Right lobe of liver (tissue), 6 donors: ENCODE results near the gene ANTXR1. TPM values are rescaled to one million over a fixed set of nuclear protein-coding genes. Genes with fewer than 3 reads are reported as not detected.

Source experiments
- ATAC-seq, 4 donors: fragments of 200-7000 bp; cut with Tn5 transposase; one replicate each; pipeline ENCODE4 v1.9.1; 2020; ENCODE audit warnings: mild to moderate bottlenecking in 4 of 4, moderate library complexity in 4 of 4
- DNase-seq, 3 donors: peaks; one replicate each; pipeline ENCODE4 v3.0.0-alpha.2; 2020
- H3K27ac ChIP-seq, 3 donors: fragments of 200-600 bp; one replicate each; pipeline ENCODE4 v1.8.0; 2022
- H3K27me3 ChIP-seq, 2 donors: fragments of 200-600 bp; one replicate each; pipeline ENCODE4 v1.8.0; 2022
- H3K36me3 ChIP-seq, 4 donors: fragments of 200-600 bp; sonication (generic) in 1 of 4; one replicate each; pipeline versions ENCODE4 v1.5.1 to v1.8.0; 2017 to 2022; ENCODE audit warnings: control low read depth in 1 of 4
- H3K4me1 ChIP-seq, 4 donors: fragments of 200-600 bp; sonication (generic) in 1 of 4; one replicate each; pipeline versions ENCODE4 v1.5.1 to v1.8.0; 2017 to 2022; ENCODE audit warnings: control low read depth in 1 of 4
- H3K4me3 ChIP-seq, 3 donors: fragments of 200-600 bp; one replicate each; pipeline ENCODE4 v1.8.0; 2022
- H3K9me3 ChIP-seq, 4 donors: fragments of 200-600 bp; sonication (generic) in 1 of 4; one replicate each; pipeline versions ENCODE4 v1.5.1 to v1.8.0; 2017 to 2022; ENCODE audit warnings: control low read depth in 1 of 4
- POLR2A ChIP-seq: fragments of 450-650 bp; IDR thresholded peaks from one replicate; pipeline ENCODE4 v1.6.1; 2017; ENCODE audit warnings: antibody characterized with exemption, mild to moderate bottlenecking
- WGBS: methylation state at CpG from one replicate; pipeline ENCODE4 v1.1.6; 2018; ENCODE audit warnings: low coverage, low lambda C conversion rate; ENCODE audit not compliant: insufficient coverage; ENCODE audit errors: missing lambda C conversion rate; 5-methylcytosine and 5-hydroxymethylcytosine counted together
- intact Hi-C, 2 donors: fragments of 100-400 bp; cut with DNase I; formaldehyde crosslinking; loops; one replicate each; pipeline versions ENCODE4 v1.11.2 to v1.14.1; 2022
- total RNA-seq, 6 experiments: library from RNA; depleted of rRNA in 2 of 6; stranded (reverse); fragments of >200 nt in 2 of 6; fragmentation: NEBNext Ultra II Directional in 3 of 6; extraction: Animal tissue kit (Norgen Biotek cat#: 25700) in 3 of 6; gene quantifications; one replicate each; pipeline versions ENCODE4 v1.1.0 to v1.2.4, GENCODE V29; 2016 to 2023
- TF ChIP-seq, protein P1 (sequence below), 4 donors: fragments of 200-600 bp in 3 of 4; fragments of 450-650 bp in 1 of 4; IDR thresholded peaks; one replicate each; pipeline versions ENCODE4 v1.5.1 to v1.8.0; 2016 to 2022; ENCODE audit warnings: antibody characterized with exemption in 4 of 4, mild to moderate bottlenecking in 2 of 4
- donor health status: DM: no; HTN: yes; CAD: no.
- donor health status: DM: no; HTN: no; CAD: no.
- donor health status: DM: no; HTN: no; CAD: no.
- donor health status: DM: no; HTN: yes; CAD: no.
- donor health status: DM: no; HTN: yes; CAD: no.

ANTXR1 gene
- total RNA-seq, 6 experiments from 2014 or later: 1.1 to 4.1 (median 2.9) TPM

DNA sequence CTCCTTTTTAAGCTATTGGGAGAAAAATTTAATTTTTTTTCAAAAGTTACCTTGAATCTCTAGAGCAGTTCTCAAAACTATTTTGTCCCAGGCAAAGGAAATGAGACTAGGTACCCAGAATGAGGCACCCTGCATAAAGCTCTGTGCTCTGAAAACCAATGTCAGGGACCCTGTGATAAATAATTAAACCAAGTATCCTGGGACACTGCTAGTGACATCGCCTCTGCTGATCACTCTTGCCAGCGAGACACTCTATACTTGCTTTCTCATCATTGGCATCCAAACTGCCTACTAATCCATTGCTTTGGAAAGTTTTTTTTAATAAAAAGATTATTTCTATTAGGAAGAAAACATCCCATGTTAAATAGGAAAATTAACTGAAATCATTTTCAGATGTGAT is 37.1 kb upstream of the ANTXR1 start:
- 54% methylated on average over 2 of the region's 2 CpGs for WGBS
- TF ChIP-seq, protein P1, sequence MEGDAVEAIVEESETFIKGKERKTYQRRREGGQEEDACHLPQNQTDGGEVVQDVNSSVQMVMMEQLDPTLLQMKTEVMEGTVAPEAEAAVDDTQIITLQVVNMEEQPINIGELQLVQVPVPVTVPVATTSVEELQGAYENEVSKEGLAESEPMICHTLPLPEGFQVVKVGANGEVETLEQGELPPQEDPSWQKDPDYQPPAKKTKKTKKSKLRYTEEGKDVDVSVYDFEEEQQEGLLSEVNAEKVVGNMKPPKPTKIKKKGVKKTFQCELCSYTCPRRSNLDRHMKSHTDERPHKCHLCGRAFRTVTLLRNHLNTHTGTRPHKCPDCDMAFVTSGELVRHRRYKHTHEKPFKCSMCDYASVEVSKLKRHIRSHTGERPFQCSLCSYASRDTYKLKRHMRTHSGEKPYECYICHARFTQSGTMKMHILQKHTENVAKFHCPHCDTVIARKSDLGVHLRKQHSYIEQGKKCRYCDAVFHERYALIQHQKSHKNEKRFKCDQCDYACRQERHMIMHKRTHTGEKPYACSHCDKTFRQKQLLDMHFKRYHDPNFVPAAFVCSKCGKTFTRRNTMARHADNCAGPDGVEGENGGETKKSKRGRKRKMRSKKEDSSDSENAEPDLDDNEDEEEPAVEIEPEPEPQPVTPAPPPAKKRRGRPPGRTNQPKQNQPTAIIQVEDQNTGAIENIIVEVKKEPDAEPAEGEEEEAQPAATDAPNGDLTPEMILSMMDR (IDR thresholded peaks at IDR 0.05): no peak
- TF ChIP-seq POLR2A: no peak
- no peaks in the 10 kb centered on the region for H3K9me3 ChIP-seq
- no peaks in the 10 kb centered on the region for H3K27me3 ChIP-seq
- intact Hi-C loops: no loop called here
- H3K4me1 ChIP-seq: peaks cover 0 to 19% (median 0%) of the 10 kb centered on the region in 4 donors
- DNase-seq: no peak
- peak in 3 of 4 donors; percentile 57 to 87 (median 73) for ATAC-seq
- no peak overlapping the region for H3K27ac ChIP-seq
- no peak overlapping the region for H3K4me3 ChIP-seq
- H3K36me3 ChIP-seq: no peaks in the 10 kb centered on the region

- TF ChIP-seq POLR2A: no peak
- TF ChIP-seq, protein P1 (IDR thresholded peaks at IDR 0.05): no peak
- no peak for ATAC-seq
- H3K27ac ChIP-seq: no peak overlapping the region
- H3K4me1 ChIP-seq: peaks cover 0 to 21% (median 0%) of the 10 kb centered on the region in 4 donors
- intact Hi-C loops: no loop called here
- H3K27me3 ChIP-seq: no peaks in the 10 kb centered on the region
- WGBS: 62% methylated on average over 4 of the region's 4 CpGs
- no peaks in the 10 kb centered on the region for H3K9me3 ChIP-seq
- DNase-seq: no peak
- no peak overlapping the region for H3K4me3 ChIP-seq
- no peaks in the 10 kb centered on the region for H3K36me3 ChIP-seq
These were observed 35.5 kb upstream of the ANTXR1 start for GRCh38 chr2:68977453-68977852.

GRCh38 chr2:68978098-68978497 is 34.9 kb upstream of the ANTXR1 start:
- no peaks in the 10 kb centered on the region for H3K36me3 ChIP-seq
- ATAC-seq: no peak
- no peaks in the 10 kb centered on the region for H3K27me3 ChIP-seq
- TF ChIP-seq, protein P1 (IDR thresholded peaks at IDR 0.05): no peak
- no peak for TF ChIP-seq POLR2A
- intact Hi-C loops: no loop called here
- DNase-seq: no peak
- H3K9me3 ChIP-seq: no peaks in the 10 kb centered on the region
- H3K27ac ChIP-seq: no peak overlapping the region
- peaks cover 0 to 21% (median 0%) of the 10 kb centered on the region in 4 donors for H3K4me1 ChIP-seq
- WGBS: 88% methylated on average over 3 of the region's 3 CpGs
- no peak overlapping the region for H3K4me3 ChIP-seq

GRCh38 chr2:68980956-68981355 is 32.0 kb upstream of the ANTXR1 start:
- ATAC-seq (no peak), DNase-seq (no peak)
- TF ChIP-seq, protein P1 (IDR thresholded peaks at IDR 0.05): no peak
- TF ChIP-seq POLR2A: no peak
- Histone ChIP-seq H3K27ac (no peak overlapping the region), H3K4me3 (no peak overlapping the region), H3K36me3 (no peaks in the 10 kb centered on the region), H3K4me1 (peaks cover 0 to 17% (median under 1%) of the 10 kb centered on the region in 4 donors), H3K27me3 (no peaks in the 10 kb centered on the region), H3K9me3 (no peaks in the 10 kb centered on the region)
- intact Hi-C loops: no loop called here
- 27% methylated on average over 1 of the region's 1 CpG for WGBS
